Panc1 (cell line): ENCODE measurements around the gene NOS1AP. TPM values are rescaled to one million over a fixed set of nuclear protein-coding genes. Genes with fewer than 3 reads are reported as not detected.

ENCODE experiments used
- ATAC-seq: fragments of 200-7000 bp; cut with Tn5 transposase; 2 replicates; pipeline ENCODE4 v1.9.1; 2020; ENCODE audit warnings: mild to moderate bottlenecking, moderate library complexity
- BruUV-seq: library from RNA; stranded (reverse); fragments of 400-500 nt; replicated peaks from 2 replicates; lab custom pipeline; 2021; lab: Mats Ljungman, UMichigan
- CTCF ChIA-PET: fragments of 300-600 bp; sonication (Branson Sonifier 250); formaldehyde crosslinking; loops from one replicate; lab custom pipeline; 2022; ENCODE audit warnings: antibody characterized with exemption; lab: Charles Lee
- POLR2A ChIA-PET: fragments of 300-600 bp; sonication (Branson Sonifier 250); formaldehyde crosslinking; loops from one replicate; lab custom pipeline; 2022; ENCODE audit warnings: antibody characterized with exemption; lab: Charles Lee
- DNase-seq: peaks from one replicate; pipeline ENCODE4 v3.0.0-alpha.2; 2010; ENCODE audit warnings: low read depth, low spot score
- H3K27ac ChIP-seq: 2 replicates; pipeline ENCODE4 v1.5.1; 2011; ENCODE audit warnings: mild to moderate bottlenecking, low read length, inconsistent platforms
- H3K27me3 ChIP-seq: fragments of 200-500 bp; sonication (Bioruptor generic); 2 replicates; pipeline ENCODE4 v1.6.0; 2014; ENCODE audit warnings: low read length, inconsistent platforms; ENCODE audit not compliant: control insufficient read depth, insufficient read depth
- H3K36me3 ChIP-seq: fragments of 200-500 bp; sonication (Bioruptor generic); 2 replicates; pipeline ENCODE4 v1.5.1; 2014; ENCODE audit warnings: inconsistent platforms, mild to moderate bottlenecking, low read length, moderate library complexity; ENCODE audit not compliant: control insufficient read depth, insufficient read depth
- H3K4me1 ChIP-seq: 2 replicates; pipeline ENCODE4 v1.5.1; 2011; ENCODE audit warnings: inconsistent platforms, mild to moderate bottlenecking, low read length, moderate library complexity; ENCODE audit not compliant: control insufficient read depth, insufficient read depth
- H3K4me3 ChIP-seq, 2 experiments: 2 replicates each; pipeline ENCODE4 v1.5.1; 2011 to 2012; ENCODE audit warnings: low read depth in 2 of 2, low read length in 2 of 2, mild to moderate bottlenecking in 2 of 2, inconsistent platforms in 1 of 2, moderate library complexity in 1 of 2
- H3K9me3 ChIP-seq: fragments of 200-500 bp; sonication (Bioruptor generic); 2 replicates; pipeline ENCODE4 v1.5.1; 2014; ENCODE audit warnings: low read depth, mild to moderate bottlenecking, inconsistent platforms, low read length, moderate library complexity; ENCODE audit not compliant: control insufficient read depth, insufficient read depth
- CTCF ChIP-seq: fragments of 450-650 bp; IDR thresholded peaks from 2 replicates; pipeline ENCODE4 v1.5.1; 2017; ENCODE audit warnings: mild to moderate bottlenecking
- POLR2AphosphoS5 ChIP-seq: IDR thresholded peaks from 2 replicates; pipeline ENCODE4 v1.6.1; 2012; ENCODE audit warnings: mild to moderate bottlenecking, low read depth, low read length, moderate library complexity
- REST ChIP-seq, 2 experiments: IDR thresholded peaks; 2 replicates each; pipeline ENCODE4 v1.6.1; 2011 to 2012; ENCODE audit warnings: low read depth in 2 of 2, control low read depth in 1 of 2, low read length in 1 of 2, mild to moderate bottlenecking in 1 of 2, moderate library complexity in 1 of 2; ENCODE audit not compliant: insufficient read depth in 1 of 2
- SIN3A ChIP-seq: IDR thresholded peaks from 2 replicates; pipeline ENCODE4 v1.6.1; 2012; ENCODE audit warnings: low read depth, mild to moderate bottlenecking, low read length, moderate library complexity, borderline replicate concordance; ENCODE audit not compliant: insufficient read depth
- TCF7L2 ChIP-seq: IDR thresholded peaks from 2 replicates; pipeline ENCODE4 v1.6.1; 2011; ENCODE audit warnings: mild to moderate bottlenecking, low read depth, low read length, inconsistent platforms
- in situ Hi-C: cut with HindIII; loops from 2 replicates; pipeline ENCODE4 v1.10.0; 2016; ENCODE audit warnings: low sequenced_read_pairs, low pct_unique_long_range_greater_than_20kb
- intact Hi-C: fragments of 100-400 bp; cut with micrococcal nuclease; formaldehyde crosslinking; loops from one replicate; pipeline ENCODE4 v1.10.0; 2022; ENCODE audit not compliant: unreplicated experiment
- total RNA-seq: library from RNA; stranded (reverse); gene quantifications from one replicate; pipeline ENCODE4 v1.2.1, GENCODE V29; 2021; ENCODE audit not compliant: unreplicated experiment

The NOS1AP gene
- total RNA-seq, 1 experiment from 2014 or later: 27.9 TPM

- peak overlapping the region; percentile 84 for H3K27ac ChIP-seq
Measured at GRCh38 chr1:162193221-162193620, 123.7 kb downstream of the NOS1AP start.

GRCh38 chr1:162193815-162194214 lies 124.3 kb downstream of the NOS1AP start:
- CTCF ChIA-PET: no interaction called here
- BruUV-seq: no TSS peak

More at GRCh38 chr1:162193221-162193620, 123.7 kb downstream of the NOS1AP start:
- intact Hi-C loops (loop anchor here (10.0 kb wide), 1 partner anchor 1968 kb away; no protein-coding TSS in a partner anchor), in situ Hi-C loops (no loop called here)
- no peaks in the 10 kb centered on the region for H3K9me3 ChIP-seq
- H3K36me3 ChIP-seq: no peaks in the 10 kb centered on the region
- H3K27me3 ChIP-seq: no peaks in the 10 kb centered on the region
- no peak overlapping the region for H3K4me3 ChIP-seq
- BruUV-seq: no TSS peak
- no peak for DNase-seq
- peaks cover 86% of the 10 kb centered on the region for H3K4me1 ChIP-seq
- ATAC-seq: 0 out of 2 replicates have a peak, but pooled peaks have one; percentile 36
- ChIA-PET POLR2A (no interaction called here), CTCF (interaction anchor here (0.6 kb wide), 1 partner anchor 485 kb away, joined by 3 read pairs; no protein-coding TSS in a partner anchor)
- TF ChIP-seq CTCF (no peak), TCF7L2 (no peak), REST (IDR thresholded peaks at IDR 0.05; ENCODE audit: insufficient read depth in 1 of 2, low read depth in 2 of 2, low read length in 1 of 2) (no peak), POLR2AphosphoS5 (no peak), SIN3A (no peak)

More at GRCh38 chr1:162193815-162194214, 124.3 kb downstream of the NOS1AP start:
- peak overlapping the region; percentile 84 for H3K27ac ChIP-seq
- in situ Hi-C loops (no loop called here), intact Hi-C loops (loop anchor here (10.0 kb wide), 1 partner anchor 1969 kb away; no protein-coding TSS in a partner anchor)
- DNase-seq: no peak
- no peak overlapping the region for H3K4me3 ChIP-seq
- TF ChIP-seq REST (IDR thresholded peaks at IDR 0.05; ENCODE audit: insufficient read depth in 1 of 2, low read depth in 2 of 2, low read length in 1 of 2): no peak
- no peak for TF ChIP-seq TCF7L2
- no peak for TF ChIP-seq CTCF
- TF ChIP-seq POLR2AphosphoS5: no peak
- TF ChIP-seq SIN3A: no peak
- ATAC-seq: peak; percentile 61
- H3K27me3 ChIP-seq: no peaks in the 10 kb centered on the region
- no peaks in the 10 kb centered on the region for H3K36me3 ChIP-seq
- peaks cover 89% of the 10 kb centered on the region for H3K4me1 ChIP-seq
- POLR2A ChIA-PET: no interaction called here
- H3K9me3 ChIP-seq: no peaks in the 10 kb centered on the region
